GM12801 (cell line): ENCODE results near the gene WIPF2.

Experiments
- CTCF ChIP-seq: IDR thresholded peaks from one replicate; pipeline ENCODE4 v1.5.1; 2011; ENCODE audit warnings: control low read depth; ENCODE audit not compliant: insufficient read length; ENCODE audit errors: extremely low read depth

Gene WIPF2

GRCh38 chr17:40268141-40268712, 49.1 kb downstream of the WIPF2 start:
- TF ChIP-seq CTCF = no peak

- TF ChIP-seq CTCF = no peak
These were observed 59.3 kb downstream of the WIPF2 start for GRCh38 chr17:40278414-40278813.

GRCh38 chr17:40279402-40279801, 60.3 kb downstream of the WIPF2 start:
- no peak for TF ChIP-seq CTCF

GRCh38 chr17:40281663-40282062, 62.6 kb downstream of the WIPF2 start:
- no peak for TF ChIP-seq CTCF

GRCh38 chr17:40283662-40284061, 64.6 kb downstream of the WIPF2 start:
- TF ChIP-seq CTCF = no peak

GRCh38 chr17:40284085-40284713, 65.1 kb downstream of the WIPF2 start:
- TF ChIP-seq CTCF = no peak

- TF ChIP-seq CTCF = no peak
These were observed 67.4 kb downstream of the WIPF2 start for GRCh38 chr17:40286473-40286872.

- no peak for TF ChIP-seq CTCF
These were observed 68.0 kb downstream of the WIPF2 start for GRCh38 chr17:40287159-40287493.
